ENCODE data around the gene RPTN.

Gene RPTN

DNA sequence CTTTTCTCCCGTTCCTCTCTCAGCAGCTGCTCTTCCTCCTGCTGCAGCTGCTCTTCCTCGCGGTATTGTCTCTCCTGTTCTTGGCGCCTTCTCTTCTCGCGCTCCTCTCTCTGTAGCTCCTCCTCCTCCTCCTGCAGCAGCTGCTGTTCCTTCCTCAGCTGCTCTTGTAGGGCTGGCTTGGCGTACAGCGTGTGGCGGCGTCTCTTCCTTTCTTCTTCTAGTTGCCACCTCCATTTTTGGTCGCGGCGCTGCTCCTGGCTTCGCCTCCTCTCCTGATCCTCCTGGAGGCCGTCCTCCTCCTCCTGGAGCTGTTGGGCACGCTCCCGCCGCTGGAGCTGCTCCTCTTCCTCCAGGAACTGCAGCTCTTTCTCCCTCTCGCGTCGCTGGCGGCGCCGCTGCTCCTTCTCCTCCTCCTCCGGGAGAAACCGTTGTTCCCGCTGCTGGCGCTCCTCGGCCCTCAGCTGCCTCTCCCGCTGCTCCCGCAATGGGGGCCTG lies 48.6 kb downstream of the RPTN start:
- no peak for DNase-seq

DNA sequence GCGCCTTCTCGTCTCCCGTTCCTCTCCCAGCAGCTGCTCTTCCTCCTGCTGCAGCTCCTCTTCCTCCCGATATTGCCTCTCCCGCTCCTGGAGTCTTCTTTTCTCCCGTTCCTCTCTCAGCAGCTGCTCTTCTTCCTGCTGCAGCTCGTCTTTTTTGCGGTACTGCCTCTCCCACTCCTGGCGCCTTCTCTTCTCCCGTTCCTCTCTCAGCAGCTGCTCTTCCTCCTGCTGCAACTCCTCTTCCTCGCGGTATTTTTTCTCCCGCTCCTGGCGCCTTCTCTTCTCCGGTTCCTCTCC lies 49.1 kb downstream of the RPTN start:
- no peak for DNase-seq

- DNase-seq = no peak
Measured at GRCh38 chr1:152109231-152109997, 49.6 kb downstream of the RPTN start.

DNA sequence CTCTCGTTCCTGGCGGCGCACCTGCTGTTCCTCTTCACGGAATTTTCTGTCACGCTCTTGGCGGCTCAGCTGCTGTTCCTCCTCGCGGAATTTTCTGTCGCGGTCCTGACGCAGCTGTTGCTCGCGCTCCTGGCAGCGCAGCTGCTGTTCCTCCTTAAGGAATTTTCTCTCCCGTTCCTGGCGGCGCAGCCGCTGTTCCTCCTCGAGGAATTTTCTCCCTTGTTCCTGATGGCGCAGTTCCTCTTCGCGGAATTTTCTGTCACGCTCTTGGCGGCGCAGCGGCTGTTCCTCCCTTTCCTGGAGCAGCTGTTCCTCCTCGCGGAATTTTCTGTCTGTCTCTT lies 50.2 kb downstream of the RPTN start:
- DNase-seq = no peak

- DNase-seq = no peak
Measured at GRCh38 chr1:152107984-152108881, 50.8 kb downstream of the RPTN start.

DNA sequence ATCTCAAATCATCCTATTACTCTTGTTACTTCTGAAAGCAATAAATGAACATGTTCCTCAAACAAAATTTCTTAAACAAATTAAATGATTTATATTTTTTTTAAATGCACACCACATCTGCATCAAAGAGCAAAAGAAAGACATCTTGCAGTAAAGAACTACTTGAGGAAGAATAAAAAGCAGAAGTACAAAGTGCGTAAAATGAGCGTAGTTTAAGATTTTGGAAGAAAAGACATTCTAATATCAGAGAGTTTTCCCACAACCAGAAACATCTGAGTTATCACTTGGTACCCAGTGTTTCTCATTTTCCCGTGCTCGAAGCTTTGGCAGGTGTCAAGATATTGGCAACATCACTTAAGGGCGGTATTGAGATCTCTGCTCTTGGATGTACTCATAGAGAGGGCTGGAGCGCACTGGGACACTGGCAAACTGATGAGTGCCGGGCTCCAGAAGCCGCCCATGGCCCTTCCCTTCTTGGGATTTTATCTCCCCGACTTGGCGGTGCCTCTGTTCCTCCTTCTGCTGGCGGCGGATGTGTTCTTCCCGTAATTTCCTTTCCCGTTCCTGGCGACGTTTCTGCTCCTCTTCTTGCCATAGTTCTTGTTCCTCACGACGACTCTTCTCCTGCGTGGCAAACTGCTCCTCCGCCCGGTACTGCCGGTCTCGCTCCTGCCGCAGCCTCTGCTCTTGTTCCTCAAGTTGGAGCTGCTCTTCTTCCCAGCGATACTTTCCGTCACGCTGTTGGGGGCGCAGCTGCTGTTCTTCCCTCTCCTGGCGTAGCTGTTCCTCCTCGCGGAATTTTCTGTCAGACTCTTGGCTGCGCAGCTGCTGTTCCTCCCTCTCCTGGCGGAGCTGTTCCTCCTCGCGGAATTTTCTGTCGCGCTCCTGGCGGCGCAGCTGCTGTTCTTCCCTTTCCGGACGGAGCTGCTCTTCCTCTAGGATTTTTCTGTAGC lies 51.7 kb downstream of the RPTN start:
- no peak for DNase-seq

GRCh38 chr1:152104854-152105253 lies 54.2 kb downstream of the RPTN start:
- DNase-seq = no peak
